ENCODE results near the gene AIG1. TPM values are rescaled to one million over a fixed set of nuclear protein-coding genes. Genes with fewer than 3 reads are reported as not detected.

The AIG1 gene
- total RNA-seq, 1 donor from 2014 or later, result 14.3 TPM

- Mint-ChIP-seq H3K9me3 (ENCODE audit: unreplicated experiment) (no peaks in the 10 kb centered on the region), H3K4me3 (ENCODE audit: unreplicated experiment) (no peak overlapping the region), H3K27ac (ENCODE audit: unreplicated experiment) (no peak overlapping the region), H3K36me3 (ENCODE audit: unreplicated experiment) (peaks cover 14% of the 10 kb centered on the region), H3K4me1 (ENCODE audit: low read depth, unreplicated experiment) (no peaks in the 10 kb centered on the region), H3K27me3 (ENCODE audit: unreplicated experiment) (no peaks in the 10 kb centered on the region)
- TF ChIP-seq, protein P1, sequence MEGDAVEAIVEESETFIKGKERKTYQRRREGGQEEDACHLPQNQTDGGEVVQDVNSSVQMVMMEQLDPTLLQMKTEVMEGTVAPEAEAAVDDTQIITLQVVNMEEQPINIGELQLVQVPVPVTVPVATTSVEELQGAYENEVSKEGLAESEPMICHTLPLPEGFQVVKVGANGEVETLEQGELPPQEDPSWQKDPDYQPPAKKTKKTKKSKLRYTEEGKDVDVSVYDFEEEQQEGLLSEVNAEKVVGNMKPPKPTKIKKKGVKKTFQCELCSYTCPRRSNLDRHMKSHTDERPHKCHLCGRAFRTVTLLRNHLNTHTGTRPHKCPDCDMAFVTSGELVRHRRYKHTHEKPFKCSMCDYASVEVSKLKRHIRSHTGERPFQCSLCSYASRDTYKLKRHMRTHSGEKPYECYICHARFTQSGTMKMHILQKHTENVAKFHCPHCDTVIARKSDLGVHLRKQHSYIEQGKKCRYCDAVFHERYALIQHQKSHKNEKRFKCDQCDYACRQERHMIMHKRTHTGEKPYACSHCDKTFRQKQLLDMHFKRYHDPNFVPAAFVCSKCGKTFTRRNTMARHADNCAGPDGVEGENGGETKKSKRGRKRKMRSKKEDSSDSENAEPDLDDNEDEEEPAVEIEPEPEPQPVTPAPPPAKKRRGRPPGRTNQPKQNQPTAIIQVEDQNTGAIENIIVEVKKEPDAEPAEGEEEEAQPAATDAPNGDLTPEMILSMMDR (IDR thresholded peaks at IDR 0.05; ENCODE audit: partially characterized antibody, unreplicated experiment), result no peak
- no peak for DNase-seq
Observed at GRCh38 chr6:143117108-143117507, 56.4 kb downstream of the AIG1 start.

DNA sequence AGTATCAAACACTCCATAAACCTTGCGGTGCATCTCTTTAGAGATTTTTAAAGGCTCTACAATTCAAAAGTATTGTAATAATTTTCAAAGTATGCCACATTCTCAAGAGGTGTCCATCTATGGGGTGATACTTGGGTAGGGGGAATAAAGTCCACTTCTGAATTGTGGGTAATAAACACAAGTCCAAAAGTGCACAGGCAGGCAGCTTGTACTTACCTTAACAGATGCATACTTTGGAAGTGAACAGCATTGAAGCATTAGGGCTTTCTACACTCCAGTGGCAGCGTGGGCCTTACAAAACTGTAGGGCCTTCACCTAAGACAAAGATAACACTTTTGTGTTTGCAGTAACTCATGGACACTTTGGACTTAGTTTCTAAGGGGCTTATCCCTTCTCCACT, 58.6 kb downstream of the AIG1 start:
- H3K27ac Mint-ChIP-seq (ENCODE audit: unreplicated experiment), result no peak overlapping the region
- H3K4me3 Mint-ChIP-seq (ENCODE audit: unreplicated experiment), result no peak overlapping the region
- peaks cover 14% of the 10 kb centered on the region for H3K36me3 Mint-ChIP-seq (ENCODE audit: unreplicated experiment)
- H3K4me1 Mint-ChIP-seq (ENCODE audit: low read depth, unreplicated experiment), result peaks cover 3% of the 10 kb centered on the region
- TF ChIP-seq, protein P1 (IDR thresholded peaks at IDR 0.05; ENCODE audit: partially characterized antibody, unreplicated experiment), result no peak
- H3K9me3 Mint-ChIP-seq (ENCODE audit: unreplicated experiment), result peaks cover under 1% of the 10 kb centered on the region
- no peak for DNase-seq
- no peaks in the 10 kb centered on the region for H3K27me3 Mint-ChIP-seq (ENCODE audit: unreplicated experiment)

- Mint-ChIP-seq H3K4me1 (ENCODE audit: low read depth, unreplicated experiment) (peaks cover 15% of the 10 kb centered on the region), H3K27me3 (ENCODE audit: unreplicated experiment) (no peaks in the 10 kb centered on the region), H3K27ac (ENCODE audit: unreplicated experiment) (no peak overlapping the region), H3K4me3 (ENCODE audit: unreplicated experiment) (no peak overlapping the region), H3K36me3 (ENCODE audit: unreplicated experiment) (peaks cover 14% of the 10 kb centered on the region), H3K9me3 (ENCODE audit: unreplicated experiment) (peaks cover 4% of the 10 kb centered on the region)
- TF ChIP-seq, protein P1 (IDR thresholded peaks at IDR 0.05; ENCODE audit: partially characterized antibody, unreplicated experiment), result no peak
- DNase-seq, result no peak
Observed at GRCh38 chr6:143123081-143123480, 62.4 kb downstream of the AIG1 start.

- peaks cover 4% of the 10 kb centered on the region for H3K9me3 Mint-ChIP-seq (ENCODE audit: unreplicated experiment)
- TF ChIP-seq, protein P1 (IDR thresholded peaks at IDR 0.05; ENCODE audit: partially characterized antibody, unreplicated experiment), result no peak
- H3K4me1 Mint-ChIP-seq (ENCODE audit: low read depth, unreplicated experiment), result peaks cover 15% of the 10 kb centered on the region
- H3K4me3 Mint-ChIP-seq (ENCODE audit: unreplicated experiment), result no peak overlapping the region
- no peaks in the 10 kb centered on the region for H3K27me3 Mint-ChIP-seq (ENCODE audit: unreplicated experiment)
- H3K27ac Mint-ChIP-seq (ENCODE audit: unreplicated experiment), result no peak overlapping the region
- H3K36me3 Mint-ChIP-seq (ENCODE audit: unreplicated experiment), result peaks cover 14% of the 10 kb centered on the region
- no peak for DNase-seq
Observed at GRCh38 chr6:143123941-143124340, 63.3 kb downstream of the AIG1 start.

DNA sequence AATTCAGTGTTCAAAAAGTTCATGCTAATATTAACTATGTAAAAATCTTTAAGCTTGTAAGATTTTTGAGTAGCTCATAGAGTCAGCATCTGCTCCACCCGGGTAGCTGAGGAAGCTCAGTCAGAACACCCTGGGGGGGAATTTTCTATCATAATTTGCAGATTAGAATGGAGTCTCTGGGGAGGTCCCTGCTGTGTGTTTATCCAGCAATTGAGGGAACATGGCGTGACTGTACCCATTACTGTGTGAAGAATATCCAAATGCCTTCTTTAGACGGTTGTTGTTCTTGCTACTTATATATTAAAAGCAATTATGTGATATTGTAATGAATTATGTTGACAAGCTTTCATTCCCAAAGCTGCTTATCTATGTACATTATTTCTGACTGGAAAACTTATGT, 64.8 kb downstream of the AIG1 start:
- H3K27me3 Mint-ChIP-seq (ENCODE audit: unreplicated experiment), result no peaks in the 10 kb centered on the region
- no peak for DNase-seq
- peaks cover 4% of the 10 kb centered on the region for H3K9me3 Mint-ChIP-seq (ENCODE audit: unreplicated experiment)
- H3K27ac Mint-ChIP-seq (ENCODE audit: unreplicated experiment), result no peak overlapping the region
- H3K4me1 Mint-ChIP-seq (ENCODE audit: low read depth, unreplicated experiment), result peaks cover 15% of the 10 kb centered on the region
- TF ChIP-seq, protein P1 (IDR thresholded peaks at IDR 0.05; ENCODE audit: partially characterized antibody, unreplicated experiment), result no peak
- H3K4me3 Mint-ChIP-seq (ENCODE audit: unreplicated experiment), result no peak overlapping the region
- peaks cover 9% of the 10 kb centered on the region for H3K36me3 Mint-ChIP-seq (ENCODE audit: unreplicated experiment)
